GM10266 (cell line): ENCODE results near the gene KHNYN.
"Not testable (repeated sequence)": the region's sequence is repeated elsewhere in the genome, so short reads cannot be mapped to it uniquely, and the experiment has no call there.

Source experiments
- DNase-seq: peaks from one replicate; pipeline ENCODE4 v3.0.0; 2012; ENCODE audit errors: extremely low spot score
- TF ChIP-seq, protein P1 (sequence below): IDR thresholded peaks from 2 replicates; pipeline ENCODE4 v1.5.1; 2012; ENCODE audit warnings: mild to moderate bottlenecking, low read depth; ENCODE audit not compliant: control insufficient read depth, insufficient read depth; ENCODE audit errors: missing control alignments

KHNYN gene

DNA sequence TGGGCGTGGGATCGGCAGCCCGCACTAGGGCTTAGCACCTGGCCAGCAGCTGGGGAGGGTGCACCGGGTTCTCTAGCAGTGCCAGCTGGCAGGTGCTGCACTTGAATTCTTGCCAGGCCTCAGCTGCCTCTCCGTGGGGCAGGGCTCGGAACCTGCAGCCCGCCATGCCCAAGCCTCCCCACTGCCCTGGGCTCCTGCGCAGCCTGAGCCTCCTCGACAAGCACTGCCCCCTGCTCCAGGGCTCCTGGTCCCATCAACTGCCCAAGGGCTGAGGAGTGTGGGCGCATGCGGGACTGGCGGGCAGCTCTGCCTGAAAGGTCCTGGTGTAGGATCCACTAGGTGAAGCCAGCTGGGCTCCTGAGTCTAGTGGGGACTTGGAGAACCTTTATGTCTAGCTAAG is 43.5 kb downstream of the KHNYN start:
- TF ChIP-seq, protein P1, sequence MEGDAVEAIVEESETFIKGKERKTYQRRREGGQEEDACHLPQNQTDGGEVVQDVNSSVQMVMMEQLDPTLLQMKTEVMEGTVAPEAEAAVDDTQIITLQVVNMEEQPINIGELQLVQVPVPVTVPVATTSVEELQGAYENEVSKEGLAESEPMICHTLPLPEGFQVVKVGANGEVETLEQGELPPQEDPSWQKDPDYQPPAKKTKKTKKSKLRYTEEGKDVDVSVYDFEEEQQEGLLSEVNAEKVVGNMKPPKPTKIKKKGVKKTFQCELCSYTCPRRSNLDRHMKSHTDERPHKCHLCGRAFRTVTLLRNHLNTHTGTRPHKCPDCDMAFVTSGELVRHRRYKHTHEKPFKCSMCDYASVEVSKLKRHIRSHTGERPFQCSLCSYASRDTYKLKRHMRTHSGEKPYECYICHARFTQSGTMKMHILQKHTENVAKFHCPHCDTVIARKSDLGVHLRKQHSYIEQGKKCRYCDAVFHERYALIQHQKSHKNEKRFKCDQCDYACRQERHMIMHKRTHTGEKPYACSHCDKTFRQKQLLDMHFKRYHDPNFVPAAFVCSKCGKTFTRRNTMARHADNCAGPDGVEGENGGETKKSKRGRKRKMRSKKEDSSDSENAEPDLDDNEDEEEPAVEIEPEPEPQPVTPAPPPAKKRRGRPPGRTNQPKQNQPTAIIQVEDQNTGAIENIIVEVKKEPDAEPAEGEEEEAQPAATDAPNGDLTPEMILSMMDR: no peak
- DNase-seq: no peak

DNA sequence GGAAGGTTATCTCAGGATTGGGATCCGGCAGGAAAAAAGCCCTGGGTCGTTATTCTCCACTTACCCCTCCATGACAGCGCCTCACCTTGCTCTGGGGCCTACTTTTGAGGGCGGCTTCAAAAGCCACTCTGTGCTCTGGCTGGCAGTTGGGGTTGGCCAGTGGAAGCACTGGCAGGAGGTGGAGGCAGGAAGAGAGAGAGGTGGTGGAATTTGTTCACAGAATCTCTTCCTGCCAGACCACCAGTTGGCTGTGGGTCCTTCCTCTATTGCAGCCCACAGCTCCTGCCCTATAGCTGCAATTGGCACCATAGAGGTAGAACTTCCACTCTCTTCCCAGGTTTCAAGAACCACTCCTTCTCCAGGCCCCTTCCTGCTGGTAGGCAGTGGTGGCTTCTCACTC is 45.5 kb downstream of the KHNYN start:
- DNase-seq: no peak
- TF ChIP-seq, protein P1: no peak

DNA sequence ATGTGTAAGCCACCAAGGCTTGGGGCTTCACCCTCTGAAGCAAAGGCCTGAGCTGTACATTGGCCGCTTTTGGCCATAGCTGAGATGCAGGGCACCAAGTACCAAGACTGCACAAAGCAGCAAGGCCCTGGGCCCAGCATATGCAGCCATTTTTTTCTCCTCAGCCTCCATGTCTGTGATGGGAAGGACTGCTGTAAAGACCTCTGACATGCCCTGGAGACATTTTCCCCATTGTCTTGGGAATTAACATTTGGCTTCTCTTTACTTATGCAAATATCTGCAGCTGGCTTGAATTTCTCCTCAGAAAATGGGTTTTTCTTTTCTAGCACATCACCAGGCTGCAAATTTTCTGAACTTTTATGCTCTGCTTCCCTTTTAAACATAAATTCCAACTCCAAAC is 50.2 kb downstream of the KHNYN start:
- not testable (repeated sequence) for DNase-seq

DNA sequence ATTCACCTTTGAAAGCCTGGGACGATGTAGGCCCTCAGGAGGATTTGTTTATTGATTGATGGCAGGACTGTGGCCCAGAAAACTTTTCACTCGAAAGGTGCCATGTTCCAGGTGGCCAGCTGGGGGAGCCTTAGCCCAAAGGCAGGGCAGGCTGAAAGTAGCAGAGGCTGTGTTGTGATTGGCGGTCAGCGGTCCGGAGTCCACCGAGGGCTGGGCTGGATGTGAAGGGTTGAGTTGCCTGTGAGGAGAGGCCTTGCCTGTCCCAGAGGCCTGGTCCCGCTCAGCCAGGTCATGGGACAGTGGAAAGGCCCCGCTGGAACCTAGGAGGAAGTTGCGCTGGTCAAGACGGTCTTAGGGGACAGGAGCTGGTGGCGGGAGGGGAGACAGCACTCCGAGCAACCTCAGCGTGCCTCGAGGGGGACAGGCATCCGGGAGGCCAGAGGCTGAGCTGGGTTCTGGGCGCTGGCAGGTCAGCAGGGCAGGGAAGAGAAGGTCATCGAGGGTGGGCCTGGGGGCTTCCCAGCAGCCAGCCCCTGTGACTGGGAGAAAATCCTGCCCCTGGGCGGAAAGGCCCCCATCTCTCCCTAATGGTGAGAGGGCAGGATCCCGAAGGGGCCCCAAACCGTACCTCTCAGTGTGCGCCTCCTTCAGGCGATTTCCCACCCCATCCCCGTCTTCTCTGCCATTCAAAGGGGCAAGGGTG is 52.0 kb downstream of the KHNYN start:
- TF ChIP-seq, protein P1: peak; percentile 84
- DNase-seq: peak; percentile 84

DNA sequence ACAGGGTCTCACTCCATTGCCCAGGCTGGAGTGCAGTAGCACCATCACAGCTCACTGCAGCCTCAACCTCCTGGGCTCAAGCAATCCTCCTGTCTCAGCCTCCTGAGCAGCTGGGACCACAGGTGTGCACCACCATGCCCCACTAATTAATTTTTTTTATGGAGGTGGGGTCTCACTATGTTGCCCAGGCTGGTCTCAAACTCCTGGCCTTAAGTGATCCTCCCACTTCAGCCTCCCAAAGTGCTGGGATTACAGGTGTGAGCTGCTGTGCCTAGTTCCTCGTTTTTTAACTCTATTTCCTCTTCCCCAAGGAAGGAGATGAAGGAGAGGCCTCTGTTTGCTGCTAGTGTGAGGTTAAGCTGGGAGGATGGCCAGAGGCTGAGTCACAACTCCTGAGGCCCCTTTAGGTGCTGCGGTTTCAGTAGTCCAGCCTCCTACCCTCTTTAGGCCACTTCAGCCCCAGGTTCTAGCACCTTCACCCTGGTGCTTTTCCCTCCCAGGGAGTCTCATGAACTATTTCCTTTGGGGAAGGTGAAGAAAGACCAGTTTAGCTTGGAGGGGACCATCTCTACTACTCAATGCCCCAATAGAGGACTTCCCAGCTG is 53.0 kb downstream of the KHNYN start:
- DNase-seq: not testable (repeated sequence)

DNA sequence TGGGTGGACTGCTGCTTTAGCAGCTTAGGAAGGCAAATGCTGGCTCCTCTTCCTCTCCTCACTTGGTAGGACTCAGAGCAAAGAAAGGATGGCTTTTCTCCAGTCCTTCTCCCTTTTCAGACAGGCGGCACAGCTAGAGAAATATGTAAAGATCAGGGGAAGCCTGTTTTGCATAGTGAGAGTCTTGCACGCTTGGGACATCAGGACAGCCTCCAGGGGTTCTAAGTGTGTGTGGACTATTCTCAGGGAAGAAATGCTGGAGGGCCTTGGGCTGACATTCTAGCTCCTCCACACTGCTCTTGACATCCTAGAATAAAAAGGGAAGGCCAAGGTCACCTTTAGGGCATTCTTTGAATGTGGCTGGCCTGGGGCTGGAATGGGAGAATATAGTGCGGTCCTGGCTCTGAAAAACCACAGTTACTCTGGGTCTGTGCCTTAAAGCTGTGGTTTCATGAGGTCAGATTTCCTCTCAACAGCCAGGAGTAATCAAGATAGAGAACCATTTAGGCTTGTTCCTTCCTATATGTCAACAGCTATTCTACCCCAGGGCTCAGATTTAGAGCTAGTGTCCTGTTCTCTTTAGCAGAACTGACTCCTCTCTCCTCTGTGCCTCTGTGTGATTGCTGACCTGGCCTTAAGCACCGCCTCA is 54.0 kb downstream of the KHNYN start:
- DNase-seq: no peak
- TF ChIP-seq, protein P1: no peak
